MCF 10A (cell line): Measurements from ENCODE around the gene GAPVD1. TPM values are rescaled to one million over a fixed set of nuclear protein-coding genes. Genes with fewer than 3 reads are reported as not detected.

Source experiments
- BruUV-seq: library from RNA; stranded (reverse); fragments of 400-500 nt; replicated peaks from 2 replicates; lab custom pipeline; 2021; lab: Mats Ljungman, UMichigan
- CTCF ChIA-PET: fragments of 300-600 bp; sonication (Branson Sonifier 250); formaldehyde crosslinking; extraction: SDS; loops from one replicate; lab custom pipeline; 2021; ENCODE audit warnings: antibody characterized with exemption, inconsistent platforms; lab: Yijun Ruan, JAX
- POLR2A ChIA-PET: fragments of 300-600, 350-650 bp; sonication (Branson Sonifier 250); formaldehyde crosslinking; extraction: SDS; loops from one replicate; lab custom pipeline; 2020; ENCODE audit warnings: antibody characterized with exemption, inconsistent platforms; lab: Yijun Ruan, JAX
- DNase-seq: peaks from one replicate; pipeline ENCODE4 v3.0.0-alpha.2; 2018; ENCODE audit not compliant: unreplicated experiment
- H3K27ac Mint-ChIP-seq: one replicate; pipeline ENCODE4 v1.8.0; 2022; ENCODE audit warnings: mild to moderate bottlenecking, low read depth, mixed read lengths; ENCODE audit not compliant: unreplicated experiment
- H3K27me3 Mint-ChIP-seq: one replicate; pipeline ENCODE4 v1.8.0; 2022; ENCODE audit warnings: mixed read lengths; ENCODE audit not compliant: insufficient read depth, unreplicated experiment
- H3K36me3 Mint-ChIP-seq: one replicate; pipeline ENCODE4 v1.8.0; 2022; ENCODE audit warnings: mild to moderate bottlenecking, moderate library complexity, mixed read lengths; ENCODE audit not compliant: insufficient read depth, unreplicated experiment
- H3K4me1 Mint-ChIP-seq: one replicate; pipeline ENCODE4 v1.8.0; 2022; ENCODE audit warnings: mixed read lengths; ENCODE audit not compliant: insufficient read depth, unreplicated experiment
- H3K4me3 Mint-ChIP-seq: one replicate; pipeline ENCODE4 v1.8.0; 2022; ENCODE audit warnings: mild to moderate bottlenecking, moderate library complexity, mixed read lengths; ENCODE audit not compliant: unreplicated experiment
- H3K9me3 Mint-ChIP-seq: one replicate; pipeline ENCODE4 v1.8.0; 2022; ENCODE audit warnings: mixed read lengths; ENCODE audit not compliant: unreplicated experiment
- intact Hi-C: fragments of 100-400 bp; cut with micrococcal nuclease; formaldehyde crosslinking; loops from 2 replicates; pipeline ENCODE4 v1.14.1; 2022
- total RNA-seq: library from RNA; stranded (reverse); gene quantifications from 2 replicates; pipeline ENCODE4 v1.2.3, GENCODE V29; 2022
- TF ChIP-seq, protein P1 (sequence below): fragments of 200-600 bp; IDR thresholded peaks from one replicate; pipeline ENCODE4 v1.8.0; 2022; ENCODE audit warnings: antibody characterized with exemption, mild to moderate bottlenecking; ENCODE audit not compliant: unreplicated experiment

Gene GAPVD1
- total RNA-seq, 1 experiment from 2014 or later = 46.2 TPM

DNA sequence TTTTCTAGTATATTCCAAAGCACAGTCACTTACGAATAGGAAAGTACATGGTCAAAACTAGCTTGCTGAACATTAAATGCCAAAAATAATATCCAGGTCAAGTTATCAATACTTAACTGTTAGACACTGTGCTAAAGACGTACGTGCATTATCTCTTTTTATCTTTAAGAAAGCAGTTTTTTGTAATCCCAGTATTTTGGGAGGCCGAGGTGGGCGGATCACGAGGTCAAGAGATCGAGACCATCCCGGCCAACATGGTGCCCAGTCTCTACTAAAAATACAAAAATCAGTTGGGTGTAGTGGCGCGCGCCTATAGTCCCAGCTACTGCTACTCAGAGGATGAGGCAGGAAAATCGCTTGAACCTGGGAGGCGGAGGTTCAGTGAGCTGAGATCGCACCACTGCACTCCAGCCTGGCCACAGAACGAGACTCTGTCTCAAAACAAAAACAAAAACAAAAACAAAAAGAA lies 17.8 kb upstream of the GAPVD1 start:
- TF ChIP-seq, protein P1, sequence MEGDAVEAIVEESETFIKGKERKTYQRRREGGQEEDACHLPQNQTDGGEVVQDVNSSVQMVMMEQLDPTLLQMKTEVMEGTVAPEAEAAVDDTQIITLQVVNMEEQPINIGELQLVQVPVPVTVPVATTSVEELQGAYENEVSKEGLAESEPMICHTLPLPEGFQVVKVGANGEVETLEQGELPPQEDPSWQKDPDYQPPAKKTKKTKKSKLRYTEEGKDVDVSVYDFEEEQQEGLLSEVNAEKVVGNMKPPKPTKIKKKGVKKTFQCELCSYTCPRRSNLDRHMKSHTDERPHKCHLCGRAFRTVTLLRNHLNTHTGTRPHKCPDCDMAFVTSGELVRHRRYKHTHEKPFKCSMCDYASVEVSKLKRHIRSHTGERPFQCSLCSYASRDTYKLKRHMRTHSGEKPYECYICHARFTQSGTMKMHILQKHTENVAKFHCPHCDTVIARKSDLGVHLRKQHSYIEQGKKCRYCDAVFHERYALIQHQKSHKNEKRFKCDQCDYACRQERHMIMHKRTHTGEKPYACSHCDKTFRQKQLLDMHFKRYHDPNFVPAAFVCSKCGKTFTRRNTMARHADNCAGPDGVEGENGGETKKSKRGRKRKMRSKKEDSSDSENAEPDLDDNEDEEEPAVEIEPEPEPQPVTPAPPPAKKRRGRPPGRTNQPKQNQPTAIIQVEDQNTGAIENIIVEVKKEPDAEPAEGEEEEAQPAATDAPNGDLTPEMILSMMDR = no peak
- TSS peak; percentile 26 for BruUV-seq
- ChIA-PET POLR2A (interaction anchor here (0.6 to 12.2 kb wide), 20 partner anchors 9 to 762 kb away, joined by 3 to 138 read pairs (median 4); partner anchors contain the start of genes GAPVD1 and RABEPK), CTCF (interaction anchor here (2.8 kb wide), 1 partner anchor 17 kb away, joined by 14 read pairs; the partner anchor contains the start of gene GAPVD1)
- H3K9me3 Mint-ChIP-seq = no peaks in the 10 kb centered on the region
- no peaks in the 10 kb centered on the region for H3K27me3 Mint-ChIP-seq
- H3K4me3 Mint-ChIP-seq = peak overlapping the region; percentile 41
- H3K36me3 Mint-ChIP-seq = peaks cover 28% of the 10 kb centered on the region
- H3K4me1 Mint-ChIP-seq = peaks cover 11% of the 10 kb centered on the region
- intact Hi-C loops = no loop called here
- no peak for DNase-seq
- H3K27ac Mint-ChIP-seq = peak overlapping the region; percentile 84

DNA sequence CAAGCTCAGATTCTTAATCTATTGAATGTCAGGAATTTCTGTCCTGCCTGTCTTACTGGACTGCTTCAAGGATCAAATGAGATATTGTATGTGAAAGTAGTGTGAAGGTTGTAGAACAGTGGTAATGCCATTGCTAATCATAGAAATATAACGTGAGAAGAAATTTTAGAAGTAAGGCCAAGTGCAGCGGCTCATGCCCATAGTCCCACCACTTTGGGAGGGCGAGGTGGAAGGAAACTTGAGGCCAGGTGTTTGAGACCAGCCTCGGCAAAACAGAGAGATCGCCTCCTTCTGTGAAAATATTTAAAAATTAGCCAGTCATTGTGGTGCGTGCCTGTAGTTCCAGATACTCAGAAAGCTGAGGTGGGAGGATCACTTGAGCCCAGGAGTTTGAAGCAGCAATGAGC lies 15.4 kb upstream of the GAPVD1 start:
- intact Hi-C loops = no loop called here
- H3K4me3 Mint-ChIP-seq = no peak overlapping the region
- no peaks in the 10 kb centered on the region for H3K27me3 Mint-ChIP-seq
- no TSS peak for BruUV-seq
- DNase-seq = no peak
- H3K9me3 Mint-ChIP-seq = no peaks in the 10 kb centered on the region
- peaks cover 4% of the 10 kb centered on the region for H3K36me3 Mint-ChIP-seq
- TF ChIP-seq, protein P1 = no peak
- ChIA-PET CTCF (no interaction called here), POLR2A (interaction anchor here (0.7 to 1.7 kb wide), 2 partner anchors 15 to 47 kb away, joined by 4 to 5 read pairs; partner anchors contain the start of gene GAPVD1)
- no peak overlapping the region for H3K27ac Mint-ChIP-seq
- peaks cover 7% of the 10 kb centered on the region for H3K4me1 Mint-ChIP-seq

GRCh38 chr9:125254231-125254630 lies 7.4 kb upstream of the GAPVD1 start:
- H3K27me3 Mint-ChIP-seq = no peaks in the 10 kb centered on the region
- no peak overlapping the region for H3K27ac Mint-ChIP-seq
- no TSS peak for BruUV-seq
- TF ChIP-seq, protein P1 = no peak
- DNase-seq = no peak
- H3K4me1 Mint-ChIP-seq = no peaks in the 10 kb centered on the region
- H3K4me3 Mint-ChIP-seq = no peak overlapping the region
- intact Hi-C loops = no loop called here
- ChIA-PET POLR2A (interaction anchor here (2.8 to 3.1 kb wide), 2 partner anchors 13 kb away, joined by 13 to 14 read pairs; partner anchors contain the start of gene HSPA5), CTCF (interaction anchor here (0.6 kb wide), 1 partner anchor 93 kb away, joined by 3 read pairs; no protein-coding TSS in a partner anchor)
- H3K9me3 Mint-ChIP-seq = no peaks in the 10 kb centered on the region
- H3K36me3 Mint-ChIP-seq = no peaks in the 10 kb centered on the region

GRCh38 chr9:125255781-125256391 lies 5.7 kb upstream of the GAPVD1 start:
- TF ChIP-seq, protein P1 = peak; percentile 23
- Mint-ChIP-seq H3K27me3 (no peaks in the 10 kb centered on the region), H3K4me1 (peaks cover 3% of the 10 kb centered on the region), H3K9me3 (no peaks in the 10 kb centered on the region), H3K36me3 (peaks cover under 1% of the 10 kb centered on the region), H3K4me3 (no peak overlapping the region), H3K27ac (no peak overlapping the region)
- peak; percentile 37 for DNase-seq
- BruUV-seq = no TSS peak
- CTCF ChIA-PET = interaction anchor here (0.9 to 1.6 kb wide), 3 partner anchors 11 to 18 kb away, joined by 3 to 8 read pairs (median 3); no protein-coding TSS in a partner anchor
- POLR2A ChIA-PET = interaction anchor here (0.7 to 3.0 kb wide), 6 partner anchors 12 to 73 kb away, joined by 3 to 14 read pairs (median 3); partner anchors contain the start of gene HSPA5
- intact Hi-C loops = loop anchor here (1.0 kb wide), 1 partner anchor 118 kb away; no protein-coding TSS in a partner anchor
